Karpas-422 (cell line): ENCODE data around the gene FAM131B. TPM values are rescaled to one million over a fixed set of nuclear protein-coding genes. Genes with fewer than 3 reads are reported as not detected.

Experiments
- DNase-seq: peaks from one replicate; pipeline ENCODE4 v3.0.0-alpha.2; 2015
- H2AFZ ChIP-seq: fragments of 200-600 bp; sonication (generic); 2 replicates; pipeline ENCODE4 v1.6.1; 2014; ENCODE audit warnings: antibody characterized with exemption, low read length, mixed read lengths
- H3K27ac ChIP-seq: fragments of 200-600 bp; sonication (generic); 2 replicates; pipeline ENCODE4 v1.5.1; 2014; ENCODE audit warnings: mild to moderate bottlenecking, low read length, moderate library complexity
- H3K27me3 ChIP-seq: fragments of 200-600 bp; sonication (generic); 2 replicates; pipeline ENCODE4 v1.6.1; 2014; ENCODE audit warnings: low read length, mixed read lengths
- H3K36me3 ChIP-seq: fragments of 200-600 bp; sonication (generic); 2 replicates; pipeline ENCODE4 v1.6.1; 2014; ENCODE audit warnings: low read length, mixed read lengths; ENCODE audit not compliant: insufficient read depth
- H3K4me1 ChIP-seq: fragments of 200-600 bp; sonication (generic); 2 replicates; pipeline ENCODE4 v1.6.1; 2014; ENCODE audit warnings: mild to moderate bottlenecking, low read length, mixed read lengths
- H3K4me2 ChIP-seq: fragments of 200-600 bp; sonication (generic); 2 replicates; pipeline ENCODE4 v1.6.1; 2014; ENCODE audit warnings: low read length, low read depth, mild to moderate bottlenecking; ENCODE audit not compliant: poor library complexity, severe bottlenecking
- H3K4me3 ChIP-seq: fragments of 200-600 bp; sonication (generic); 2 replicates; pipeline ENCODE4 v1.5.1; 2014; ENCODE audit warnings: mild to moderate bottlenecking, antibody characterized with exemption, low read length, mixed read lengths
- H3K79me2 ChIP-seq: fragments of 200-600 bp; sonication (generic); 2 replicates; pipeline ENCODE4 v1.6.1; 2014; ENCODE audit warnings: mild to moderate bottlenecking, low read length, mixed read lengths
- H3K9ac ChIP-seq: fragments of 200-600 bp; sonication (generic); 2 replicates; pipeline ENCODE4 v1.6.0; 2014; ENCODE audit warnings: low read length
- H3K9me2 ChIP-seq: fragments of 200-600 bp; sonication (generic), shearing (Covaris generic); replicated peaks from 2 replicates; pipeline ENCODE4 v1.6.0; 2014; ENCODE audit warnings: mild to moderate bottlenecking, low read length, moderate library complexity; ENCODE audit not compliant: insufficient read depth
- H3K9me3 ChIP-seq: fragments of 300-700, 200-600 bp; sonication (generic); 2 replicates; pipeline ENCODE4 v1.6.1; 2014; ENCODE audit warnings: low read length, mixed read lengths
- H4K20me1 ChIP-seq: fragments of 200-600 bp; sonication (generic); 2 replicates; pipeline ENCODE4 v1.6.1; 2014; ENCODE audit warnings: mild to moderate bottlenecking, antibody characterized with exemption, low read length, low read depth; ENCODE audit not compliant: insufficient read depth
- total RNA-seq: library from RNA; depleted of rRNA; stranded (reverse); fragments of >200 nt; shearing (Covaris generic); gene quantifications from 2 replicates; pipeline ENCODE4 v1.2.3, GENCODE V29; 2014; ENCODE audit warnings: low replicate concordance; rRNA removed

FAM131B gene
- 0.11 TPM in 1 of 2 replicates, not detected in the other for total RNA-seq

- Histone ChIP-seq H3K27me3 (no peaks in the 10 kb centered on the region), H3K9me3 (no peaks in the 10 kb centered on the region), H2AFZ (no peak within 1 kb of the TSS), H3K79me2 (no peaks in the 10 kb centered on the region), H3K4me3 (no peak within 1 kb of the TSS), H3K4me2 (no peak within 1 kb of the TSS), H4K20me1 (no peaks in the 10 kb centered on the region), H3K27ac (no peak within 1 kb of the TSS), H3K9me2 (no peaks in the 10 kb centered on the region), H3K9ac (no peak within 1 kb of the TSS), H3K36me3 (no peaks in the 10 kb centered on the region), H3K4me1 (no peaks in the 10 kb centered on the region)
- DNase-seq = no peak
Observed at GRCh38 chr7:143362131-143363015, at the start of gene FAM131B. TSS of gene FAM131B (minus strand) at chr7:143362713. CDS start at chr7:143362603, 110 bp downstream.

- no peak for DNase-seq
- no peaks in the 10 kb centered on the region for H4K20me1 ChIP-seq
- no peak overlapping the region for H3K9ac ChIP-seq
- no peak overlapping the region for H3K4me3 ChIP-seq
- peaks cover 6% of the 10 kb centered on the region for H3K4me1 ChIP-seq
- H3K9me2 ChIP-seq = no peaks in the 10 kb centered on the region
- no peak overlapping the region for H2AFZ ChIP-seq
- H3K4me2 ChIP-seq = no peak overlapping the region
- H3K27me3 ChIP-seq = no peaks in the 10 kb centered on the region
- no peaks in the 10 kb centered on the region for H3K9me3 ChIP-seq
- no peaks in the 10 kb centered on the region for H3K36me3 ChIP-seq
- no peak overlapping the region for H3K27ac ChIP-seq
- no peaks in the 10 kb centered on the region for H3K79me2 ChIP-seq
Observed at GRCh38 chr7:143411976-143412708, 49.6 kb upstream of the FAM131B start.

GRCh38 chr7:143410521-143411004, 48.0 kb upstream of the FAM131B start:
- Histone ChIP-seq H4K20me1 (no peaks in the 10 kb centered on the region), H2AFZ (no peak overlapping the region), H3K79me2 (no peaks in the 10 kb centered on the region), H3K27me3 (no peaks in the 10 kb centered on the region), H3K27ac (no peak overlapping the region), H3K9ac (no peak overlapping the region), H3K4me2 (no peak overlapping the region), H3K9me2 (no peaks in the 10 kb centered on the region), H3K9me3 (no peaks in the 10 kb centered on the region), H3K4me1 (peaks cover 6% of the 10 kb centered on the region), H3K36me3 (no peaks in the 10 kb centered on the region), H3K4me3 (no peak overlapping the region)
- no peak for DNase-seq

GRCh38 chr7:143408686-143409561, 46.4 kb upstream of the FAM131B start, which contains the start of gene EPHA1:
TSS of gene EPHA1 (minus strand) at chr7:143408856. CDS start at chr7:143408805, 51 bp downstream.
- no peak within 1 kb of the TSS for H2AFZ ChIP-seq
- no peak within 1 kb of the TSS for H3K9ac ChIP-seq
- H3K4me3 ChIP-seq = no peak within 1 kb of the TSS

GRCh38 chr7:143408252-143408685, 45.8 kb upstream of the FAM131B start:
- Histone ChIP-seq H3K4me3 (no peak overlapping the region), H2AFZ (no peak overlapping the region), H3K9me3 (no peaks in the 10 kb centered on the region), H3K4me1 (peaks cover 6% of the 10 kb centered on the region), H3K4me2 (no peak overlapping the region), H3K79me2 (no peaks in the 10 kb centered on the region), H3K27me3 (no peaks in the 10 kb centered on the region), H3K36me3 (no peaks in the 10 kb centered on the region), H4K20me1 (no peaks in the 10 kb centered on the region), H3K9ac (no peak overlapping the region), H3K9me2 (no peaks in the 10 kb centered on the region), H3K27ac (no peak overlapping the region)
- no peak for DNase-seq

More at GRCh38 chr7:143408686-143409561, 46.4 kb upstream of the FAM131B start, which contains the start of gene EPHA1:
- H3K4me1 ChIP-seq = peaks cover 6% of the 10 kb centered on the region
- H3K79me2 ChIP-seq = no peaks in the 10 kb centered on the region
- no peaks in the 10 kb centered on the region for H3K9me3 ChIP-seq
- H4K20me1 ChIP-seq = no peaks in the 10 kb centered on the region
- no peak within 1 kb of the TSS for H3K27ac ChIP-seq
- H3K9me2 ChIP-seq = no peaks in the 10 kb centered on the region
- H3K27me3 ChIP-seq = no peaks in the 10 kb centered on the region
- peak; percentile 48 for DNase-seq
- H3K36me3 ChIP-seq = no peaks in the 10 kb centered on the region
- H3K4me2 ChIP-seq = no peak within 1 kb of the TSS

GRCh38 chr7:143407287-143408251, 45.1 kb upstream of the FAM131B start:
- H3K27me3 ChIP-seq = no peaks in the 10 kb centered on the region
- no peaks in the 10 kb centered on the region for H3K9me2 ChIP-seq
- no peak overlapping the region for H2AFZ ChIP-seq
- no peak overlapping the region for H3K27ac ChIP-seq
- H3K79me2 ChIP-seq = no peaks in the 10 kb centered on the region
- H3K4me3 ChIP-seq = no peak overlapping the region
- no peak for DNase-seq
- H3K36me3 ChIP-seq = no peaks in the 10 kb centered on the region
- no peak overlapping the region for H3K4me2 ChIP-seq
- peaks cover 6% of the 10 kb centered on the region for H3K4me1 ChIP-seq
- H4K20me1 ChIP-seq = no peaks in the 10 kb centered on the region
- H3K9me3 ChIP-seq = no peaks in the 10 kb centered on the region
- H3K9ac ChIP-seq = no peak overlapping the region

GRCh38 chr7:143406002-143406357, 43.5 kb upstream of the FAM131B start:
- Histone ChIP-seq H3K4me2 (no peak overlapping the region), H3K9me3 (no peaks in the 10 kb centered on the region), H3K36me3 (no peaks in the 10 kb centered on the region), H3K27ac (no peak overlapping the region), H3K9me2 (no peaks in the 10 kb centered on the region), H3K27me3 (no peaks in the 10 kb centered on the region), H3K4me3 (no peak overlapping the region), H3K4me1 (peaks cover 6% of the 10 kb centered on the region), H2AFZ (no peak overlapping the region), H3K9ac (no peak overlapping the region), H4K20me1 (no peaks in the 10 kb centered on the region), H3K79me2 (no peaks in the 10 kb centered on the region)
- DNase-seq = no peak
